Endothelial cell (in vitro differentiated cells): ENCODE measurements around the gene SKI. TPM values are rescaled to one million over a fixed set of nuclear protein-coding genes. Genes with fewer than 3 reads are reported as not detected.

Experiments
- DNase-seq: peaks from one replicate; pipeline ENCODE4 v3.0.0; 2021; ENCODE audit warnings: low spot score
- H3K27ac Mint-ChIP-seq: one replicate; pipeline ENCODE4 v1.8.0; 2021; ENCODE audit warnings: mixed read lengths, inconsistent platforms; ENCODE audit not compliant: unreplicated experiment
- H3K27me3 Mint-ChIP-seq: one replicate; pipeline ENCODE4 v1.8.0; 2021; ENCODE audit warnings: mild to moderate bottlenecking, moderate library complexity, mixed read lengths, inconsistent platforms; ENCODE audit not compliant: unreplicated experiment
- H3K36me3 Mint-ChIP-seq: one replicate; pipeline ENCODE4 v1.8.0; 2021; ENCODE audit warnings: mild to moderate bottlenecking, low read depth, mixed read lengths, inconsistent platforms; ENCODE audit not compliant: unreplicated experiment
- H3K4me1 Mint-ChIP-seq: one replicate; pipeline ENCODE4 v1.8.0; 2021; ENCODE audit warnings: mild to moderate bottlenecking, mixed read lengths, inconsistent platforms; ENCODE audit not compliant: unreplicated experiment
- H3K4me3 Mint-ChIP-seq: one replicate; pipeline ENCODE4 v1.8.0; 2021; ENCODE audit warnings: mild to moderate bottlenecking, mixed read lengths, inconsistent platforms; ENCODE audit not compliant: unreplicated experiment
- H3K9me3 Mint-ChIP-seq: one replicate; pipeline ENCODE4 v1.8.0; 2021; ENCODE audit warnings: mixed read lengths, inconsistent platforms; ENCODE audit not compliant: unreplicated experiment
- total RNA-seq: library from RNA; stranded (reverse); fragmentation: NEBNext Ultra II Directional; extraction: Animal tissue kit (Norgen Biotek cat#: 25700); gene quantifications from one replicate; pipeline ENCODE4 v1.2.1, GENCODE V29; 2021; ENCODE audit not compliant: unreplicated experiment
- TF ChIP-seq, protein P1 (sequence below): fragments of 200-600 bp; sonication (generic); IDR thresholded peaks from one replicate; pipeline ENCODE4 v1.5.0; 2021; ENCODE audit warnings: antibody characterized with exemption; ENCODE audit not compliant: unreplicated experiment

The SKI gene
- total RNA-seq, 1 donor from 2014 or later, result 73.3 TPM

DNA sequence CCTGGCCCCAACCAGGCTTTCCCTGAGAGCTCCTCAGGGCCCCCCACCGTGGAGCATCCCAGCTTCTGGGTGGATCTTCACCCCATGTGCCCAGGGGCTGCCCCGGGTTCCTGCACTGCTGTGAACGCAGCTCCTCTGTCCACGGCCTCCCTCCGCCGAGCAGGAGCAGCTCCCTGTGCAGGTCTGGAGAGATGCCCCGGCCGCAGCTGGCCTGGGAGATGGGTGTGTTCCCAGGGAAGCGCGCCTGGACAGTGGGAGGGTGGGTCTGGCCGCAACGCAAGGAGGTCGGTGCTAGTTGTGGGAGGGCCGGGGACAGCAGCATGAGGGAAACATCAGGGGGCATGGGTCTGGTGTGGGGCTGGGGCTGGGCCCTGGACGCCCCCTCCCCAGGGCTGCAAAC is 91.9 kb downstream of the SKI start:
- peaks cover under 1% of the 10 kb centered on the region for H3K9me3 Mint-ChIP-seq

DNA sequence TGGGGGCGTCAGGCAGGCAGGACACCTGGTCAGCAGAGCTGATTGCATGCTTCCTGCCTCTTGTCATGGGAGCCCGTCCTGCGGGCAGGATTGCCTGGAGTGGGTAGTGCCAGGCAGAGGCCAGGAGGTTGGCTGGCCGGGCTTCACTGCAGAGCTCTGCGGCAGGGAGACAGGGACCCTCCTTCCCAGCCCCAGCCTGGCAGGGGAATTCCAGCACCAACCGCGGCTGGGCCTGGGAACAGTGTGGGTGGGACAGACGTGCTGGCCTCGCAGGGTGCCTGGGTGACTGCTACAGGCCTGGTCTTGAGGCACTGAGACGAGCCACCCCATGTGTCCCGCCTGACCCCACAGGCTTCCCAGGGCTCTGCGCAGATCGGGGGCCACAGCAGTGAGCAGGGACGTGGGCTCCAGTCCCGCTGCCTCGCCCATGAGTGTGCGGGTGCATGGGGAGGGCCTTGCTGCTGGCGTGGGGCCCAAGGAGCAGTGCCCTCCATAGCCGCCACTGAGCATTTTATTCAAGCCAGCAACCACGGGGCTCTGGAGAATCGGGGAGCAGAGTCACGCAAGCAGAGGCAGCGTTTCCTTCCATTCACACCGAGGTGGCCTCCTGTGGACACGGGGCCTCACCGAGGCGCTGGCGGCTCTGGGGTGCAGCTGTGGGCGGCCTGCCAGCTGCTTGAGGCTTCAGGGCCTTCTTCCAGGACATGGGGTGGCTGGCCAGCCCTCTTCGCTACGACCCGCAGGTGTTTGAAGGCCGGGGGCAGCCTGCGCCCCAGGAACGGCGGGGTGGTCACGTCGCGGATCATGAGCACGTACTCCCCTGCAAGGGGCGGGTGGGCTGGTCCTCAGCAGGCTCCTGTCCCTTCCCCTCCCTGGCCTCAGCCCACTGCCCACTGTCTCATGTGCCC is 92.9 kb downstream of the SKI start:
- Mint-ChIP-seq H3K27me3 (peaks cover 5% of the 10 kb centered on the region), H3K27ac (no peak overlapping the region), H3K4me1 (no peaks in the 10 kb centered on the region), H3K36me3 (no peaks in the 10 kb centered on the region), H3K9me3 (peaks cover 4% of the 10 kb centered on the region), H3K4me3 (no peak overlapping the region)
- TF ChIP-seq, protein P1, sequence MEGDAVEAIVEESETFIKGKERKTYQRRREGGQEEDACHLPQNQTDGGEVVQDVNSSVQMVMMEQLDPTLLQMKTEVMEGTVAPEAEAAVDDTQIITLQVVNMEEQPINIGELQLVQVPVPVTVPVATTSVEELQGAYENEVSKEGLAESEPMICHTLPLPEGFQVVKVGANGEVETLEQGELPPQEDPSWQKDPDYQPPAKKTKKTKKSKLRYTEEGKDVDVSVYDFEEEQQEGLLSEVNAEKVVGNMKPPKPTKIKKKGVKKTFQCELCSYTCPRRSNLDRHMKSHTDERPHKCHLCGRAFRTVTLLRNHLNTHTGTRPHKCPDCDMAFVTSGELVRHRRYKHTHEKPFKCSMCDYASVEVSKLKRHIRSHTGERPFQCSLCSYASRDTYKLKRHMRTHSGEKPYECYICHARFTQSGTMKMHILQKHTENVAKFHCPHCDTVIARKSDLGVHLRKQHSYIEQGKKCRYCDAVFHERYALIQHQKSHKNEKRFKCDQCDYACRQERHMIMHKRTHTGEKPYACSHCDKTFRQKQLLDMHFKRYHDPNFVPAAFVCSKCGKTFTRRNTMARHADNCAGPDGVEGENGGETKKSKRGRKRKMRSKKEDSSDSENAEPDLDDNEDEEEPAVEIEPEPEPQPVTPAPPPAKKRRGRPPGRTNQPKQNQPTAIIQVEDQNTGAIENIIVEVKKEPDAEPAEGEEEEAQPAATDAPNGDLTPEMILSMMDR, result no peak
- DNase-seq, result no peak

More for the DNA sequence above, 91.9 kb downstream of the SKI start:
- DNase-seq, result no peak
- Mint-ChIP-seq H3K27ac (no peak overlapping the region), H3K36me3 (no peaks in the 10 kb centered on the region), H3K27me3 (peaks cover 3% of the 10 kb centered on the region), H3K4me1 (no peaks in the 10 kb centered on the region), H3K4me3 (no peak overlapping the region)
- TF ChIP-seq, protein P1, result no peak

DNA sequence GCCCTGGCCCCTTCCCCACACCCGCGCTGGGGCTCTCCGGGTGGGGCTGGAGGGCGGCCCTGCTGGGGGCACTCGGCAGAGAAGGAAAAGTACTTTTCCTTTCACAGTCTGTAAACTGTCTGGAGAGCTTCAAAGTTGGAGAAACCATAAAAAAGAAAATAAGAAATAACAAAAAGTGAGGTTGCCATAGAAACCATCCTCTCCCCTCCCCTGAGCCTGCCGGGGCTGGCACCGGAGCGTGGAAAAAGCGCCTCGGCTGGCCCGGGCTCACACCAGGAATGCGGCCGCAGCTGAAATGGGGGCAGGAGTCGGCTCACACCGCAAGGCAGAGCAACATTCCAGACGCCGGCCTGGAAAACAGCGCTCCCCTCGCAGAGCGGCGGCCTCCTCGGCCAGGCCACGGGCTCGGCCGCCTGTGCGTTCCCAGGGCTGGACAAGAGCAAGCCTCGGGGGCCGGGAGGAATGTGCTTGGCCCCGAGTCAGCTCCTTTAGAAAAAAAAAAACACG is 94.0 kb downstream of the SKI start:
- Mint-ChIP-seq H3K4me3 (no peak overlapping the region), H3K36me3 (peaks cover 2% of the 10 kb centered on the region), H3K4me1 (no peaks in the 10 kb centered on the region), H3K27ac (no peak overlapping the region), H3K9me3 (peaks cover 6% of the 10 kb centered on the region), H3K27me3 (peaks cover 9% of the 10 kb centered on the region)
- DNase-seq, result no peak
- TF ChIP-seq, protein P1, result no peak

DNA sequence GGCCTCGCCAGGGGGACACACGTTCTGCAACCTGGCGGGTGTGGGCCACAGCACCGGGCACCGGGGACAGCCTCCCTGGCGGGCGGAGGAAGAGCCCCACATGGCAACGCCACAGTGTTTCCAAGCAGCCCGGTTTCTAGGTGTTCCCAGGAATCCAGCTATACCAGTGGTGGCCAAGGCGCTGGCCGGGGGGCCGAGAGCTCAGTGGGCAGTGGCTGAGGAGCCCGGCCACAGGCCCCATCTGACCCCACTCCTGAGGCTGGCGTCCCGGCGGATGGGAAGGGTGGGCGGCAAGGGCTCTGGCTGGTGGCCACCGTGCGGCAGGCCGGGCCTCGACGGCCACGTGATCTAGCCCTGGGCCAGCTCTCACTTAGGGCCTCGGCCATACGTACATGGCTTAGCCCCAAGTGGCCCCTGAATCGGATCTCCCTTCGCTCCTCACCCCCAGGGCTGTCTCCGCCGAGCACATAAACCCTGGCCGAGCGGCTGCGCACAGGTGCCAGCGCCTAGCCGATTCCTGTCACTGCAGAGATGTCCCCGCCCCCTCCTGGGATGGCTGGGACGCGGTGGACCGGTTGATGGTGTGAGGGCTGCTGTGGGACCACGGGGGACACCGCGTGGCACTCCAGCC is 94.6 kb downstream of the SKI start:
- TF ChIP-seq, protein P1, result no peak
- peaks cover 10% of the 10 kb centered on the region for H3K9me3 Mint-ChIP-seq
- no peak overlapping the region for H3K27ac Mint-ChIP-seq
- no peak for DNase-seq
- peaks cover 11% of the 10 kb centered on the region for H3K27me3 Mint-ChIP-seq
- H3K36me3 Mint-ChIP-seq, result peaks cover 4% of the 10 kb centered on the region
- no peak overlapping the region for H3K4me3 Mint-ChIP-seq
- no peaks in the 10 kb centered on the region for H3K4me1 Mint-ChIP-seq
